ENCODE measurements around the gene HABP2.

Gene HABP2

DNA sequence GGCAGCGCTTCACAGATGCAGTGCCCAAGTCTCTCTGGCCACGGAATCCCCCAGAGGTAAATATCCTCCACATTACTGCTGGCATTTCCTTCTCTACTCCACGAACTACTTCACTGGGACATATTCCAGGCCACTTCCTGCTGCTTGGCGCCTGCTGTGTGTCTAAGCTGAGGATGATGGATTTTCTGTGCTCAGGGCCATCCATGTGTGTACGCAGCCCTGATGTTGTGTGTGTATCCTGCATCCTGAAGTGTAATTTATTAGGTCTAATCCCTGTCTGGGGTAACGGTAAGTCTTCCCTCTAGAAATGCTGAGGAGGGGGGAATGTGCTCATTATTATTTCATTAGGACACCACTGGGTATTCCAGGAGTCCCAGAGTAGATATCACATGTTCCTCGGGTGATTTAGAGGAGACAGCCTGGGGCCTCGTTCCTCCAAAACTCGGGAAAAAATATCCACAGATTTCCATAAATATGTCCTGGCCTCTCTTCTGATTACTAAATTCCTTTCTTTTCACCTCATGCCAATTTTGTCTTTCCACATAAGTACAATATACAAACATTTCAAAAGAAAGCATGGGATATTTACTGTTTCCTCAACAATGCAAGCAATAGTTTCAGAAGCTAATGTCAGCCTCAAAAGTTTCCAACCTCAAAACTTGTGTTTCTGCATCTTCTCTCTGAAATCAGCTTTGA is 25.5 kb upstream of the HABP2 start:
- DNase-seq, result no peak

DNA sequence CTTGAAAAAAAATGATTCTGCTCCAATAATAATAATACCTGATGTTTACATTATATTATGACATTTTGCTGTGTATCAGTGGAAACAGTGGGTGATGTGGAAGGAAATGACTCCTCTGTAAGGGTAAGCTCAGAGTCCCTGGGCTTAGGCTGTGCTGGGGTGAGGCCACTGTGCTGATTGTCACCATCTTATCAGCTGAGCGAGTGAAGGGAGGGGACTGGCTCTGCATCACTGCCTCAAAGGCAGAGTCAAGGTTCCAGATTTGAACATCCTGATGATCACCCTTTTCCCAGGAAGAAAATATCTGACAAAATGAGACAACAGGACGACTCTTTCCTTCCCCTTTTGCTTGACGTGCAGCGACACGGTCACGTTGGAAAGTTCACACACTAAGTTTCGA is 24.0 kb upstream of the HABP2 start:
- DNase-seq, result no peak

DNA sequence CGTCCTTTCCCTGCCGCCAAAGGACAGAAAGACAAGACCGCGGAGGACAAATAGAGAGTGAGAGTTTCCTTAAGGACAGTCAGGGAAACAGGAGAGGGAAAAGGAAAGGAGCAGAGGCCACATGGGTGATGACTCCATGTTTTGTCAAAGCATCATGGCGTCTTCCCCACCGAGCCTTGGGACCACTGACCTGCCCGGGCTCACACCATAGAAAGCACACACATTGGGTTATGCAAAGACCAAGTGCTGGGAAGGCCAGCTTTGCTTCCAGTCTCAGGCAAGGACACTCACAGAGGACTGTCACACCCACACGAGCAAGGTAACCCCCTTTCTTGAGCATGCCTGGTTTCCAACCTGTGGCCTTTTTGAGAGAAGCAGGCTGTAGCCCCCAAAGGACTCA is 23.3 kb upstream of the HABP2 start:
- DNase-seq, result no peak

DNA sequence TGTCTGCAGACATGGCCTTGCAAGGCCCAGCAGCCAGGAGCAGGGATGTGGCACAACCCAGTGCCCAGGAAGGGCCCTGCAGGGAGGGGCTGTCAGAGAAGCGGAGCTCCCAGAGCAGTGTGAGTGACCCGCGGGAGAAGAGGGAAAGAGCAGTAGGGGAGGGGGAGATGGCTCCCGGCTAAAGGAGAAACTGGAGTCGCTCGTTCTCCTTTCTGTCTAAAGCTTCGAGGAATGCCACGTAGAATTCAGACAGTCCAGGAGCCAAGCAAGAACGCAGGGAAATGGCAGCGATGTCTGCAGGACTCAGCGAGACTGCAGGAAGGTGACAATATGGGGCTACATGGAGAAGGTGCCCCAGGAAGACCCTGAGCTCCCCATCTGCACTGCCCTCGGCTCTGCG is 22.4 kb upstream of the HABP2 start:
- DNase-seq, result no peak

DNA sequence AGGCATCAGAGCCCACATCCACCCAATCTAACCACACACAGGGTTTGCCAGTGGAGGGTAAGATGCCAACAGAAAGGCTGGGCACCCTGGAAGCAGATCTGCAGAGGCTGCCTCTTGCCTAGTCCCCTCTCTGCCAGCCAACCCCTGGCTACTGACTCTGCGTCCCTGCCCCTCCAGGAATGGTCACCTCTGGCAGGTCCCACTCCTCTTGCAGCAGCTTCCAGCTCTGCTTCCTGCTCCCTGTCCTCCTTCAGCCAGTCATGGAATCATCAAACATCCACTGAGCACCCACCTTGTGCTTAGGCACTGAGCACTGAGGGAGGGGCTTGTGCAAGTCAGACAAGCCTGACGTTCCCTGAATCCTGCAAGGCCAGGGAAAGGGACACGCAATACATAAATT is 20.1 kb upstream of the HABP2 start:
- DNase-seq, result no peak

DNA sequence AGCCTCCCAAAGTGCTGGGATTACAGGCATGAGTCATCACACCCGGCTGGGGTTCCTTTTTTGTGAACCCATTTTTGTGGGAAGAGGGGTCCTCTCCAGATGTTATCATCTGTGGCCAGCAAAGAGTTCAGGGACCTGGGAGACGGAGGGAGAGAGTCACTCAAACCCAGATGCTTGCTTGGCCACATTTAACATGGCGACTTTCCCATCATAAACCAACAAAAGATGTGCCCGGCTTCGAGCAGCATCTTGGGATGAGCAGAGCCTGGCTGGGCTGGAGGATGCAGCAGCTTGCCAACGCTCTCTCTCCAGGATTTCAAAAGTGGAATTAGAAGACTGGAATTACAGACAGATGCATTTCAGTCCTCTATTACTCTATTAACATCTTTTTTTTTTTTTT is 19.1 kb upstream of the HABP2 start:
- no peak for DNase-seq

DNA sequence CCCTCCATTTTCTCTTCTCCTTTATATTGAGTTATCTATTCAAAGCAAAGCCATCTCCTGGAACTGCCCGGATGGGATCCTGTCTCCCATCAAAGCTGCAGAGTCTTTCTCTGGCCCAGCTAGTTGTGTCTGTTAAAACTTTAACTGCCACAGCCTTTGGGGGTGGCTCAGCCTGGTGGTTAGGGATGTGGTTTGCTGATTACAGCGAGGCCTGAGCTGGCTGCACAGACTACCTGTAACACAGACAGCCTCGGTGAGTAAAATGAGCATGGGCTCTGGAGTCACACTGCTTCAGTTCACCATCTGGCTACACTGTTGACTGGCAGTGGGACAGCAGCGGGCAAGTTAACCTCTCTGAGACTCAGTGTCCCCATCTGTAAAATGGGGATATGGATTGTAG is 18.4 kb upstream of the HABP2 start:
- DNase-seq, result peak; percentile 40

DNA sequence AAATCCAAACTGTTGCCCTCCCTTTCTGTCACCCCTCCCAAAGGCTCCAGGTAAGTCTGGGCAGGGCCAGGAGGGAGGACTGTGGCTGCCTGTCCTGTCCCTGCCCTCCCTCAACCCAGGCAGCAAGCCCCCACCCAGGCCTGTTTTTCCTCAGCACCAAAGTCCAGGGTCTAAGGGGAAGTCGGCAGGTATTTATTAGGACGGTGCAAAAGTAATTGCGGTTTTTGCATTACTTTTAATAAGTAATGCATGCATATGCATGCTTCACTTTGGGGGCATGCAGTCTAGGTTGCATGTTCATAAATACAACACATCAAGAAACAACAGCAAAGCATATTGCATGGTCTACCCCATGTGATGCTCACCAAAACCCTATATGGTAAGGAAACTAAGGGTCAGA is 15.2 kb upstream of the HABP2 start:
- DNase-seq, result no peak

DNA sequence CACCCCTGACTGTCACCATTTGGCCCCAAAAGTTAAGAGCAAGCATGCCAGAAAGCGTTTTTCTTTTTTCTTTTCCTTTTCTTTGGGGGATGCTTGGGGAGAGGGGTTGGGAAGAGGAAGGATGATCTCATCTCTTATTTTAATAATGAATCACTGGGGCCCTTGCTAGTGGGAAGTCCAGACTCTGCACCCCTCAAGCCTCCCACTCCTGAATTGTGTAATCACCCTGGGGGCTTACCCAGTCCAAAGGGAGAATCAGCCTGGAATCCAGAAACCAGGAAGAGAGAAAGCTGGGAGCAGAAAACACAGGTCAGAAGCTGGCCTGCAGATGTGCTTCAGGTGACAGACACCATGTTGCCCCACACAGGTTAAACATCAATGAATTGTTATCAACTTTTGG is 14.7 kb upstream of the HABP2 start:
- no peak for DNase-seq

DNA sequence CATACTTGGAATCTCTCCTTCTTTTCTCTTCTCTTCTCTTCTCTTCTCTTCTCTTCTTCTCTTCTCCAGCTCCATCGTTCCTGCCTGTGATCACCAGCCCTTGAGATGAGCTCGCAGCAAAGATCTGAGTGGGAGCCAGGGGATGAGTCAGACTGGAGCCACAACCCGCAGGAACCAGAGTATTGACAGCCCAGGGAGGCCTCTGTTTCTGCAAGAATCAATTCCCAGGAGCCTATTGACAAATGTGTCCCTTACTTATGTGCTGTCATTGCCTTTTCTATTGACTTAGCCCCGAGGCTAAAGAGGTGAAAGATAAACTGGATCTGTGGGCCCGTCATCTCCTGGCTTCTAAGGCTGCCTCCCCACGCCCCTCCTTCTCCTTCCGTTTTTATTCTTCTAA is 13.1 kb upstream of the HABP2 start:
- no peak for DNase-seq

DNA sequence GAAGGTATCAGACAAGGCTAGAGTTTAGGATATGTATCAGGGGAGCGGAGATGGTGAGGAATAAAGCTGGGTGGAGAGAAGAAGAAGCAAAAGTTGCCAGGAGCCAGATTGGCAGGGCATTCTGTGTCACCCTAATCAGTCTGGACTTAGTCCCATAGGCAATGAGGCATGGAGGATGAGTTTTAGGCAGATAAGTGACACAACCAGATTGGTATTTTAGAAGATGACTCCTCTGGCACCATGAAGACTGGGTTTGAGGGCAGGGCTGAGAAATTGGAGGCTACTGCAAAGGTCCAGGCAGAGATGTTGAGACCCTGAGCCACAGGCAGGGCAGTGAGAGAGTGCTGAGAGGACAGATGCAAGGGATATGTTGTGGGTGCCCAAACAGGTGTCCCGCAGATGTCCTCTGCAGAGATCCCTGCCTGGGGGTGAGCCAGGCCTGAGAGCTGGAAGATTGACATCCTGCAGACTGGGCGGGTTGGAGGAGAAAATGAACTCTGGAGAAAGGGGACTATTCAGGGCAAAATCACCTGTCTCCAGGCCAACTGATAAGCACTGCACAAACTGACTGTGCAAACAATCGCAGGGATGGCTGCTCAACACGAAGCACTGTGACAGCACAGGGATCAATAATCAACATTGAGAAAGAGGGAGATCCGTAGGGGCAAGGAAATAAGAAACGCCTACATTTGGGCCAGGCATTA is 11.9 kb upstream of the HABP2 start:
- no peak for DNase-seq

DNA sequence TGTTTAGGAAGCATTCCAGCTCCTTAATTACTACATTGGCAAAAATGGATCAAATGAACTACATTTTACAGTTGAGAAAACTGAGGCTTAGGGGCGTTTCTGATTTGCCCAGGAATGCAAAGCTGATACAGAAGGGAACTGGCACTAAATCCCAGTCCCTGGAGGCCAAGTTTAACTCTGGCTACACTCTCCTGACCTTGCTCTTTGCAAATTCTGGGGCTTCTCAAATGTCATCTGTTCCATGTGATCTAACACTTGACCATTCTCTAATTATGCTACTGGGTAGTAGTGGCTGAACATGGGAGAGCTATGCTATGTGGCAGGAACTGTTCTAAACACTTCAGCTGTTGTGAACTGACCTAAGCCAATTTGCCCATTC is 11.3 kb upstream of the HABP2 start:
- DNase-seq, result no peak

DNA sequence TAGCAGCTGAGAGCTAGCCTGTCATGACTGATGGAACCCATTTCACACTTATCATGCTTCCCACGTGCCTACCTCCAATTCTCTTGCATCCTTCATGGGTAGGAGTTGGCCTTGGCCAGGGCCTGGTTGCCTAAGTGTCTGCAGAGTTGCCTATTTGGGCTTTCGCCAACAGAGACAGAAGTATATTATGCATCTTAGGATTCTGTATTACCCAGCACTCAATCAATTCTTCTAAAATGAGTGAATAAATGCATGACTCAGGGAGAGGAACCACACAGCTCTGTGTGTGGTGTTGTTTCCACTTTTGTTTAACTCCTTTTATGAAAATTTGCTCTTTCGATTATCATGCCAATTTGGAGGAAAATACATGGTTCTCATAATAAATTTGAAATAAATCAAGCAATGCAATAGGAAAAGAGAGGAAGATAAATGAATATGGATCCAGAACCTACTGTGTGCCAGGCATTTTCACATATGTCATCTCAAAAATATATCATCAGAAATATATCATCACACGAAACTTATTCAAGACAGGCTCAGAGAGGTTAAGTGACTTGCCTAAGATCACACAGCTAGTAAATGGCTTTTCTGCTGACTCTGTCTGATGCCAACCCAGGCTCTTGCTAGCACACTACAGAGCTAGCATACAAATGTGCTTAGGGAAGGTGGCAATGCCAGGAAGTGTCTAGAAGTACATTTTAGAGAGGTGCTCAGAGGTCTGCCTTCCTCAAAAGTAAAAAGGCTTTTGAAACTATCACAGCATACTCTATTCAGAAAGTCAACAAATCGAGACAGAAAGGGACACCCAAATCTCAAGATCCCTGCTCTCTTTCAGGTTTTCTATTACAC is 9.5 kb upstream of the HABP2 start:
- DNase-seq, result no peak

DNA sequence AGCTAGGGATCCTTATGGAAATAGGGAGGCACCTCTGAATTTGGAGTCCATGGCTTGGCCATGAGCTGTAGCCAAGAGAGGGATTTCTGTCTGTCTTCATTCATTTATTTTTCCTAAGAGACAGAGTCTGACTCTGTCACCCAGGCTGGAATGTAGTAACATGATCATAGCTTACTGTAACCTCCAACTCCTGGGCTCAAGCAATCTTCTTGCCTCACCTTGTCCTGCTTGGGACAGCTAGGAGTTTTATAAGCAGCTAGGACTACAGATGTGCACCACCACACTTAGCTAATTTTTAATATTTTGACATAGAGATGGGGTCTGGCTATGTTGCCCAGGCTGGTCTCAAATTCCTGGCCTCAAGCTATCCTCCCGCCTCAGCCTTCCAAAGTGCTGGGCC is 8.5 kb upstream of the HABP2 start:
- DNase-seq, result no peak

DNA sequence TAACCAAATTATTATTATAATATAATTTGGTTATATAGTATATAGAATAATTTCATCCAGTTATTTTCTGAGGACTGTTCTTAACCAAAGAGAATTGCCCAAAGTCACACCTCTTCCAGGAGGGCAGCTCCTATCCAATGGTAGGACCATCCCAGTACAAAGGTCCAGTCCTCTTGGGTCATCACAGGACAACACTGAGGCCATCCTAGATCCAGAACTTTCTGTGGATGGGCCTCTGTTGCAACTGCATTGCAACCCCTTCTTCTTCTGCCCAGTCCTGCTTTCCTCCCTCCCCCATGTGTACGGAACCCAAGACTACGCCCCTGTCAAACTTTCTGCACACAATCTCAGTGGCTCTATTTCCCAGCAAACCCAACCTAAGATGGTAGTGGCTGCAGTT is 5.4 kb upstream of the HABP2 start:
- no peak for DNase-seq

DNA sequence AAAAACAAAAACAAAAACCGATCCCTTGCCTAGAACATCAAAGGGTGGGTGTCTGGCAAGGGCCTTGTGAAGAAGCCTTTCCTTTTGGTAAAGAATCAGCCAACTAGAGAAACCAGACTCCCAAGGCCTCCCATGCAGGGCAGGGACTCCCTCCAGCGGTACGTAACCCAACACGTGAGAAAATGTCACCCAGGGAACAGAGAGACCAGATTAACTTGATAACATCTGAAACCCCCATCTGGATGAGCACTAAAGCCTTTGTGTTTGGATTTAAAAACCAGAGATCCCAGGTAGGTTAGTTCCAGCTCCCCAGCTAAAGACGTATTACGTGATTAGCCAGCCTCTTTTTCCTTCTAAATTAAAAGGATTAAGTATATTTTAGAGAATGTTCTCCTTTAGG is 3.0 kb upstream of the HABP2 start:
- DNase-seq, result no peak

DNA sequence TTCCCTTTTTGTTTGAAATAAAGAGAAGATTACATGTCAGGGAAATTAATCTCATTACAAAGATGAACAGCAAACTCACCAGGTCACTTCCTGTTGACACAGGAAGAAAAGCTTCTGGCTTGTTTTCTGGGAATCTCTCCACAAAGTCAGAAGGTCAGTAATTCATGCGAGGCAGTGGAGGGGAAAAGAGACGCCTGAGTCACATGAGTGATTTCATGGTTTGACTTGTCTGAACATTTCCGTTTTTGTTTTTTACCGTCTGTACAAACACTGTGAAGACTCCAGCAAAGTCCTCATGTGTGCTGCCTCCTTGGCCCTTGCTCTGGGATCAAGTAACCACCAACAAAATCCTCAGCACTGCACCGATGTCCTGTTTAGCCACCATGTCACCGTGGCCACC is 2.5 kb upstream of the HABP2 start:
- DNase-seq, result no peak

DNA sequence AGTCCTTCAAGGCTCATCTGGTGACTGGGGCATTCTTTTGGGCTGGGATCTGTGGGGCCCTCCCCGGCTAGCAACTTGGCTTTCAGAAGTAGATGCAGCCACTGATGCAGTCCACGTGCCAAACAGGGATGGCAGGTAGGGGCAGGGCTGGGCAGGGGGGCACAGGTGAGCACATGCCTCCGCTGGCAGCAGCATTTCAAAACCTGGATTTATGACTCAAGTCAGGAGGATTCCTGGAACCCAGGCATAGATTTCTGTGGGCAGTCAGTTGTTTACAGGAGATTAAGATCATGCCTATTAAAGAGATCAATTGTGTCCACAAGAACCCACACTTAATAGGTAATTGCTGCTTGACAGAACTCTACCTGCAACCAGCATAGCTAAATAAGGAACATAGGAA is 839 bp upstream of the HABP2 start:
- DNase-seq, result no peak

DNA sequence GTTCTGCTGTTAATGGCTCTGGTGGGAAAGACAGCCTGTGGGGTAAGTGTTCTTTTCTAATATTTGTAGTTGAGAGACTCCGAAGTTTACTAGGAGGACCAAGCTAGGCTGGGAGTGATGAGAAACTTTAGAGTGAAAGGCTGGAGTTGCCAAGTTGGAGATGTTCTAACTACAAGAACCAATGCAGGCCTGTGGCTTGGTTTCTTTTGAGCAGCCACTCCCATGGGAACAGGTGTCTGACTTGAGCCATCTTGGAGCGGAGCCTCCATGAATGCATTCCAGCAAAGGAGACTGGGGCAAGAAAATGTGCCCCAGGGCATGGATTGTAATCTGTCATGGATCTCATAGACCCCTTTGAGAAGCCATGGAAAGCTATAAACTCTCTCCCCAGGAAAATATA is 296 bp downstream of the HABP2 start:
- DNase-seq, result no peak

DNA sequence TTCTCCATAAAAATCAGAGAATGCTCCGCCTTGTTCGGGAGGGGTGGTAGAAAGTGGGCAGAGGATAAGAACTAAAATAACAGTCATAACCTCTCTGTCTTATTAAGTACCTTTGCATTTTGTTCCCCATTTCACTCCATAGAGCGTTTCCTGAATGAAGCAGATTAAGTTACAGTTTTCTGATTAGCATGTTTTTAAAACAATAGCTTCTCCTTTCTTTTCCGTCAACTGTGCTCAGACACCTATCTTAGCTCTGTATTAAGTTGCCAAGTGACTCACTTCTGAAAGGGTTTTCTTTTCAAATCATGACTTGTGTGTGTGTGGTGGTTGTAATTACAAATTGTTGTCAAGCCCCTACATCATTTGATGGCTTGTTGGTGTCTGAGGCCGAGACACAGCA is 1.4 kb downstream of the HABP2 start:
- DNase-seq, result no peak

DNA sequence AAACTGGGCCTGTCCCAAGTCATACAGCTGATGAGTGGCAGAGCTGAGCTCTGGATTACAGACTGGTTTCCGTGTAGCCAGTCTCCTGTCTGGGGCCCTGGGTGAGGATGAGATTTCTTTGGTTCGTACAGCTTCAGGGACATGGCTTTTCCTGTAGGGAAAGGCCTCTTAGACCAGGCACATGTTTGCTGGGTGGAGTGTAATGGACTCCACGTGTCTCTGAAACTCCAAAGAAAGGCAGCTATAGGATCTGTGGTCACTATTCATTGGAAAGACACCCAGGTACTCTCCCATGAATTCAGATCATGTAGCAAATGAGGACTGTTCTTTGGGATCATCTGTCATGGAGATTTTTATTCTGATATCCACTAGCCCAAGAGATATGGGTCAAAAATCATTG is 2.4 kb downstream of the HABP2 start:
- DNase-seq, result no peak

DNA sequence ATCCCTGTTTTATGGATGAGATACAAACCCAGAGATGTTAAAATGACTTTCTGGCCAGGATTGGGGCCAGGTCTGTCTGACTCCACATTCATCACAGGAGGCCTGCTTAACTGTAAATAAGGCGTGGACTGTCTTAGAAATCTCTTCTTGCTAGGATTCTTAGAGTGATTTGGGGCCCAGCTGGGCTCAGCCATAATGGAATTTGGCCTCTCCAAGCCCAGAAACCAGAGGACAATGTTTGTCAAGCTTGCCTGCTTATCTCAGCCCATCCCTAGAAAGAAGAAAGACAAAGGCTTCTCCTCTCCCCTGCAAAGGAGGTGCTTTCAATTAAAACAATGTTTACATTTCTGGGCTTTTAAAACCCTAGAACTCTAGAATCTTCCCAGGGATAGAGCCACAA is 2.9 kb downstream of the HABP2 start:
- DNase-seq, result no peak

DNA sequence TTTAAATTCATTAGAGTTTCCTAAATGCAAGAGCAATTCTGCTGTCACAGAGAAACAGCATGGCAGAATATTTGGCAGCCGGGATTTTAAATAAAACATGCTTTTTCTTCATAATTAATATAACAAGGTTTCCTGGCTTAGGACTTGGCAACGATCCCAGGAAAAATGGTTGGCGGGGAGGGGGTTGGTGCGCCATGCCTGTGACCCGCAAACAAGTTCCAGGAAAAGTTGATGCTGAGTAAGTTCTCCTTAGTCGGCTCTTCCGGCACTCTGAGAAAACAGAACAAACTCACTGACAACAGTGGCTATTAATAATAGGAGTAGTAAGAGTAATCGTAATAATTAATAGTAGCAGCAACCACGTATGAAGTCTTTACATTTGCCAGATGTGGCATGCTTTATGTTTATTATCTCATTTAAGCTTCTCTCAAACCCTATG is 4.6 kb downstream of the HABP2 start:
- DNase-seq, result peak; percentile 9

DNA sequence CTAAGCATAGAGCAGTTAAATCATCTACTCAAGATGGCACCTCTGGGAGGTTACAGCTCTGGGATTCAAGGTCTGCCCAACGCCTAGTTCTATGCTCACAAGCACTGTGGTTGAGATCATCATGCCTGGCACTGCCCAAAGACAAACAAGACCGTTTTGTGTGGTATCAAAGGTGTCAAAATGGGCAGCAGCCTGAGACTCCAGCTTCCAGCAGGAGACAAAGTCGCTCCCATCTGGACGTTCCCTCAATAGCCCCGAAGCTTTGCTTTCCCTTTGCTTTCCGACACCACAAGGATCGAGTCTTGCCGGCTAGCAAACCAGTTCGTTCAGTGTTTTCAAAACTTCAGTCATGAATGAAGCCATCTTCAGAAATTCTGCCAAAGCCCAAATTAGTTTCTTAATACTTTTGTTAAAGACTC is 5.1 kb downstream of the HABP2 start:
- DNase-seq, result no peak

All from hematopoietic multipotent progenitor cell treated with erythropoietin and hydrocortisone succinate and interleukin-3 and kit ligand, for 8 days (in vitro differentiated cells).